ENCODE results near the gene NINL. TPM values are rescaled to one million over a fixed set of nuclear protein-coding genes. Genes with fewer than 3 reads are reported as not detected.

Gene NINL
- total and polyA plus RNA-seq, 2 of the 4 experiments (the other 2 are of a cell fraction), result 3.0 to 10.4 TPM

DNA sequence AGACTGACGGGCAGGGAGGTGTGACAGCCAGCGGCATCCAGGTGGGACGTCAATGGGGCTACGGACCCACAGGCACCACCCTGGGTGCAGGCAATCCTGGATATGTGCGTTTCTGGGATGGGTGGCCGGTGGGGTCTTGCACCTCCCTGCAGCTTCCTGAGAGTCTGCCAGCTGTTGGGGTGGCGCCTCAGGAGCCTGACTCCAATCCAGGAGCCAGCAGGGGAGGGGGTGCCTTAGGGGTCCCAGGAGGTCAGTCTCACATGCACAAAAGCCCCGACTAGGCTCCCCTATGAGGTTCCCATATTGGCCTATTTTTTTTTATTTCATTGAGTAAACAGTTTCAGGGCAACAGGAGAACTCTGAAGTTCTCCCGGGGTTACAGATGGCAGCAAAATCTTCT is 104.5 kb downstream of the NINL start:
- in situ Hi-C loops (cut with MboI; ENCODE audit: low sequenced_read_pairs) (no loop called here), intact Hi-C loops (cut with micrococcal nuclease) (loop anchor here (10.0 kb wide), 1 partner anchor 114 kb away; no protein-coding TSS in a partner anchor), dilution Hi-C loops (cut with HindIII; ENCODE audit: low sequenced_read_pairs, unreplicated experiment) (no loop called here)
- no peak overlapping the region for H4K5ac ChIP-seq (ENCODE audit: low read depth, low read length)
- ATAC-seq (ENCODE audit: low read depth) (no peak), DNase-seq (no peak)
- no peaks in the 10 kb centered on the region for H3K9me1 ChIP-seq (ENCODE audit: insufficient read depth, low read length)
- peaks cover 45% of the 10 kb centered on the region for H3K36me3 ChIP-seq (ENCODE audit: control insufficient read depth, insufficient read depth, low read length)
- H3K4me3 ChIP-seq (ENCODE audit: insufficient read depth, low read depth, low read length), result no peak overlapping the region
- no peaks in the 10 kb centered on the region for H3K9me3 ChIP-seq (ENCODE audit: control insufficient read depth, insufficient read depth, low read length)
- no peak overlapping the region for H3K9ac ChIP-seq (ENCODE audit: low read depth, low read length)
- H2BK15ac ChIP-seq (ENCODE audit: low read depth, low read length), result no peak overlapping the region
- no peak overlapping the region for H4K91ac ChIP-seq (ENCODE audit: insufficient read depth, low read depth, low read length)
- BruUV-seq (replicated peaks), result no TSS peak
- no peak overlapping the region for H3K14ac ChIP-seq (replicated peaks; ENCODE audit: low read depth, low read length)
- H3K18ac ChIP-seq (ENCODE audit: low read depth, low read length), result no peak overlapping the region
- no peak overlapping the region for H2BK5ac ChIP-seq (ENCODE audit: low read depth, low read length, poor library complexity, severe bottlenecking)
- no peaks in the 10 kb centered on the region for H3K79me1 ChIP-seq (ENCODE audit: low read depth in 1 of 2, low read length in 2 of 2)
- H4K20me1 ChIP-seq (ENCODE audit: insufficient read depth, low read length), result no peaks in the 10 kb centered on the region
- ChIA-PET CTCF (no interaction called here), POLR2A (ENCODE audit: unreplicated experiment) (no interaction called here)
- no peak overlapping the region for H4K8ac ChIP-seq (ENCODE audit: low read depth in 2 of 2, low read length in 2 of 2)
- TF ChIP-seq, protein P1, sequence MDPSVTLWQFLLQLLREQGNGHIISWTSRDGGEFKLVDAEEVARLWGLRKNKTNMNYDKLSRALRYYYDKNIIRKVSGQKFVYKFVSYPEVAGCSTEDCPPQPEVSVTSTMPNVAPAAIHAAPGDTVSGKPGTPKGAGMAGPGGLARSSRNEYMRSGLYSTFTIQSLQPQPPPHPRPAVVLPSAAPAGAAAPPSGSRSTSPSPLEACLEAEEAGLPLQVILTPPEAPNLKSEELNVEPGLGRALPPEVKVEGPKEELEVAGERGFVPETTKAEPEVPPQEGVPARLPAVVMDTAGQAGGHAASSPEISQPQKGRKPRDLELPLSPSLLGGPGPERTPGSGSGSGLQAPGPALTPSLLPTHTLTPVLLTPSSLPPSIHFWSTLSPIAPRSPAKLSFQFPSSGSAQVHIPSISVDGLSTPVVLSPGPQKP (IDR thresholded peaks at IDR 0.05; ENCODE audit: borderline replicate concordance, low read depth, low read length), result no peak
- TF ChIP-seq RAD21 (IDR thresholded peaks at IDR 0.05; ENCODE audit: low read length) (no peak), RCOR1 (IDR thresholded peaks at IDR 0.05; ENCODE audit: insufficient replicate concordance, low read length) (no peak), FOS (IDR thresholded peaks at IDR 0.05; ENCODE audit: low read depth, low read length) (no peak)
- H2AFZ ChIP-seq (replicated peaks; ENCODE audit: low read length, poor library complexity), result no peak overlapping the region
- H3K56ac ChIP-seq (ENCODE audit: extremely low read depth, insufficient read depth, low read length), result no peak overlapping the region
- 96% methylated on average over 7 of the region's 9 CpGs; no CpG with 5 or more reads in 1 of the 2 experiments for WGBS, 2 experiments (ENCODE audit: extremely low coverage in 2 of 2, insufficient read length in 1 of 2)
- H3K4me2 ChIP-seq (ENCODE audit: low read depth, low read length), result no peak overlapping the region
- no peak overlapping the region for H2BK20ac ChIP-seq (ENCODE audit: low read depth, low read length)
- no peak overlapping the region for H2BK120ac ChIP-seq (ENCODE audit: low read depth, low read length)
- H2AK9ac ChIP-seq (replicated peaks; ENCODE audit: low read depth, low read length, poor library complexity), result no peak overlapping the region
- H2AK5ac ChIP-seq (ENCODE audit: low read depth, low read length), result no peak overlapping the region
- no peak overlapping the region for H3K23ac ChIP-seq (ENCODE audit: low read depth, low read length)
- H3K27me3 ChIP-seq (ENCODE audit: control insufficient read depth, insufficient read depth, low read length), result no peaks in the 10 kb centered on the region
- H3K27ac ChIP-seq (ENCODE audit: insufficient read depth, low read length), result no peak overlapping the region
- H3K4me1 ChIP-seq (ENCODE audit: control insufficient read depth, insufficient read depth, low read length), result no peaks in the 10 kb centered on the region
- H3K4ac ChIP-seq (ENCODE audit: low read depth, low read length), result no peak overlapping the region
